Measurements from ENCODE around the gene TSPAN7.

DNA sequence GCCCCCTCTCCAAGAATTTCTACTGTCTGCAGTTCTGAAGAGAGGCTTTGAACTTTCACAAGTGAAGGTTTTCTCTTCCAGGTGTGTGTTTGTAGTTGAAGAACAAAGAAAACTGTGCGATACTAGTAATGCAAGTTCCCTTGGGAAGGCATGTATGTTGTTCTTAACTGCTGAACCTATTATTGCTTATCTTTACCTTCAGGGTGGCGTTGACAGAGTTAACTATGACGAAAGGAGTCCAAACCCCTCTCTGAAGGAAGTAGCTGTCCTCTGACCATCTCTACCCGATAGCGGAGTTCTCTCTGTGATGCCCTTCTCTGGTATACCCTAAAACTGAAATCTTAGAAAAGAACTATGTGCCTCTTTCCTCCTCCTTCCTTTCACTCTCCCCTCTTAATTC, 79.9 kb downstream of the TSPAN7 start:
- TF ChIP-seq, protein P1, sequence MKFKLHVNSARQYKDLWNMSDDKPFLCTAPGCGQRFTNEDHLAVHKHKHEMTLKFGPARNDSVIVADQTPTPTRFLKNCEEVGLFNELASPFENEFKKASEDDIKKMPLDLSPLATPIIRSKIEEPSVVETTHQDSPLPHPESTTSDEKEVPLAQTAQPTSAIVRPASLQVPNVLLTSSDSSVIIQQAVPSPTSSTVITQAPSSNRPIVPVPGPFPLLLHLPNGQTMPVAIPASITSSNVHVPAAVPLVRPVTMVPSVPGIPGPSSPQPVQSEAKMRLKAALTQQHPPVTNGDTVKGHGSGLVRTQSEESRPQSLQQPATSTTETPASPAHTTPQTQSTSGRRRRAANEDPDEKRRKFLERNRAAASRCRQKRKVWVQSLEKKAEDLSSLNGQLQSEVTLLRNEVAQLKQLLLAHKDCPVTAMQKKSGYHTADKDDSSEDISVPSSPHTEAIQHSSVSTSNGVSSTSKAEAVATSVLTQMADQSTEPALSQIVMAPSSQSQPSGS (CRISPR knock-in tag; IDR thresholded peaks at IDR 0.05), result no peak
- TF ChIP-seq MTA3 (IDR thresholded peaks at IDR 0.05; ENCODE audit: borderline replicate concordance) (no peak), MAX (CRISPR knock-in tag; IDR thresholded peaks at IDR 0.05) (no peak)
